ENCODE data around the gene ACBD4.
A peak's percentile ranks its signal among the peaks of the same experiment; 100 is the strongest.

The ACBD4 gene, protein sequence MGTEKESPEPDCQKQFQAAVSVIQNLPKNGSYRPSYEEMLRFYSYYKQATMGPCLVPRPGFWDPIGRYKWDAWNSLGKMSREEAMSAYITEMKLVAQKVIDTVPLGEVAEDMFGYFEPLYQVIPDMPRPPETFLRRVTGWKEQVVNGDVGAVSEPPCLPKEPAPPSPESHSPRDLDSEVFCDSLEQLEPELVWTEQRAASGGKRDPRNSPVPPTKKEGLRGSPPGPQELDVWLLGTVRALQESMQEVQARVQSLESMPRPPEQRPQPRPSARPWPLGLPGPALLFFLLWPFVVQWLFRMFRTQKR

DNA sequence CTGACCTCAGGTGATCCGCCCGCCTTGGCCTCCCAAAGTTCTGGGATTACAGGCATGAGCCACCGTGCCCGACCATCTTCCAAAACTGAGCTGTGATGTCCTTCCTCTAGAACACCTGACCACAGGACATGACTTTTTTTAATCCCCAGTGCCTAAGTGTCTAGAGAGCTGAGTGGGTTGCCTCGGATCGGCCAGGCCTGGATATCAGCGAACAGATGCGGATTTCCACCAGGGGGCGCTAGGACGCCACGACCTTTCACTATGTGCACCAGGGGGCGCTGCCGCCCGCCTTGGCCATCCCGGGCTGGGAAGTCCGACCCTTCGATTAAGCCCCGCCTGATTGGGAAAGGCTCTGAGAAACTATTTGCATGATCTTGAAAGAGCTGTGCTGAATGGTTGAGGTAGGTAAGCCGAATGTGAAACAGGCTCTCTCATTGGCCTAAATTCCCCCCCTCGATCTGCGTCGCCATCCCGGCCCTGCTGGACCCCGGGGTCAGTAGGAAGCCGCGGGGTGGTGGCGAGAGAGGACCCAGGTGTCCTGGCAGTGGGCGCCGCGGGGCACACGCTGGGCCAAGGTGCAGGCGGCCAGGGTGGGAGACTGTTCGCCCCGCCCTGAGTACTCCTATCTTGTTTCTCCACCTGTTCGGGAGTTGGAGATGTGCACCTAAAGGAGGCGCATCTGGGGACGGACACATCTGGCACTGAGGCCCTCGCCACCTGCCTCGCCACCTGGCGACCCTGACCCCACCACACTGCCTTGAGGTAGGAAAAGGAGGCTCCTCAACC lies at the start of gene ACBD4:
ACBD4 (plus strand) TSS at position 496 of the 786 bp plus-strand sequence. CDS start 458 bp downstream, outside the sequence.
- TF ChIP-seq, protein P1, sequence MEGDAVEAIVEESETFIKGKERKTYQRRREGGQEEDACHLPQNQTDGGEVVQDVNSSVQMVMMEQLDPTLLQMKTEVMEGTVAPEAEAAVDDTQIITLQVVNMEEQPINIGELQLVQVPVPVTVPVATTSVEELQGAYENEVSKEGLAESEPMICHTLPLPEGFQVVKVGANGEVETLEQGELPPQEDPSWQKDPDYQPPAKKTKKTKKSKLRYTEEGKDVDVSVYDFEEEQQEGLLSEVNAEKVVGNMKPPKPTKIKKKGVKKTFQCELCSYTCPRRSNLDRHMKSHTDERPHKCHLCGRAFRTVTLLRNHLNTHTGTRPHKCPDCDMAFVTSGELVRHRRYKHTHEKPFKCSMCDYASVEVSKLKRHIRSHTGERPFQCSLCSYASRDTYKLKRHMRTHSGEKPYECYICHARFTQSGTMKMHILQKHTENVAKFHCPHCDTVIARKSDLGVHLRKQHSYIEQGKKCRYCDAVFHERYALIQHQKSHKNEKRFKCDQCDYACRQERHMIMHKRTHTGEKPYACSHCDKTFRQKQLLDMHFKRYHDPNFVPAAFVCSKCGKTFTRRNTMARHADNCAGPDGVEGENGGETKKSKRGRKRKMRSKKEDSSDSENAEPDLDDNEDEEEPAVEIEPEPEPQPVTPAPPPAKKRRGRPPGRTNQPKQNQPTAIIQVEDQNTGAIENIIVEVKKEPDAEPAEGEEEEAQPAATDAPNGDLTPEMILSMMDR (conservative IDR thresholded peaks at IDR 0.05; ENCODE audit: low read length) = peak; percentile 100
- no peak for TF ChIP-seq EZH2phosphoT487 (IDR thresholded peaks at IDR 0.05; ENCODE audit: borderline replicate concordance)
- Histone ChIP-seq H3K79me2 (ENCODE audit: insufficient read depth, low read length) (peaks cover 14% of the 10 kb centered on the region; the same call in 1 of the 2 replicates), H3K4me3 (ENCODE audit: low read length, poor library complexity, severe bottlenecking) (peak within 1 kb of the TSS; percentile 87), H3K9me2 (replicated peaks; ENCODE audit: low read depth, low read length) (no peaks in the 10 kb centered on the region), H3K36me3 (ENCODE audit: insufficient read depth, low read length) (no peaks in the 10 kb centered on the region), H2AFZ (ENCODE audit: low read length) (peak within 1 kb of the TSS; percentile 85), H4K20me1 (ENCODE audit: insufficient read depth, low read length, poor library complexity, severe bottlenecking) (no peaks in the 10 kb centered on the region), H3K9me3 (ENCODE audit: insufficient read depth, low read depth, low read length) (no peaks in the 10 kb centered on the region), H3K9ac (ENCODE audit: low read depth, low read length, poor library complexity, severe bottlenecking) (peak within 1 kb of the TSS; percentile 79), H3K4me2 (ENCODE audit: low read depth, low read length, poor library complexity, severe bottlenecking) (peak within 1 kb of the TSS; percentile 91), H3K4me1 (ENCODE audit: insufficient read depth, low read length, poor library complexity, severe bottlenecking) (peaks cover 16% of the 10 kb centered on the region), H3K27me3 (ENCODE audit: insufficient read depth, low read length, poor library complexity, severe bottlenecking) (no peaks in the 10 kb centered on the region), H3F3A (ENCODE audit: low read depth) (no peaks in the 10 kb centered on the region)

DNA sequence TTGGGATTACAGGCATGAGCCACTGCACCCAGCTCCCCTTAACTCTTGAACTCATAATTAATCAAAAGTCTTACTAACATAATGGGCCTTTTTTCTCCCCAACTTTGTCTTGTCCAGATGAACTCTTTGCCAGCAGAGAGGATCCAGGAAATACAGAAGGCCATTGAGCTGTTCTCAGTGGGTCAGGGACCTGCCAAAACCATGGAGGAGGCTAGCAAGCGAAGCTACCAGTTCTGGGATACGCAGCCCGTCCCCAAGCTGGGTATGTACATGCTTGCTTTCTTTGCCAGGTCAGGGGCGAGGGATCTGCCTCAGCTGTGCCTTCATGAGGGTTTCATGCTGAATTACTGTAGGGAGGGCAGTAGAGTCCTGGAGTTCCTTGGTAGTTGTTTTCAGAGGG lies 49.1 kb upstream of the ACBD4 start:
- Histone ChIP-seq H3K4me2 (ENCODE audit: low read depth, low read length, poor library complexity, severe bottlenecking) (no peak overlapping the region), H3K4me1 (ENCODE audit: insufficient read depth, low read length, poor library complexity, severe bottlenecking) (no peaks in the 10 kb centered on the region), H2AFZ (ENCODE audit: low read length) (no peak overlapping the region), H3F3A (ENCODE audit: low read depth) (no peaks in the 10 kb centered on the region), H3K27me3 (ENCODE audit: insufficient read depth, low read length, poor library complexity, severe bottlenecking) (no peaks in the 10 kb centered on the region), H3K9me3 (ENCODE audit: insufficient read depth, low read depth, low read length) (no peaks in the 10 kb centered on the region), H3K79me2 (ENCODE audit: insufficient read depth, low read length) (no peaks in the 10 kb centered on the region), H3K9ac (ENCODE audit: low read depth, low read length, poor library complexity, severe bottlenecking) (no peak overlapping the region), H3K36me3 (ENCODE audit: insufficient read depth, low read length) (peaks cover 82% of the 10 kb centered on the region; the same call in 1 of the 2 replicates), H3K9me2 (replicated peaks; ENCODE audit: low read depth, low read length) (no peaks in the 10 kb centered on the region), H3K4me3 (ENCODE audit: low read length, poor library complexity, severe bottlenecking) (no peak overlapping the region), H4K20me1 (ENCODE audit: insufficient read depth, low read length, poor library complexity, severe bottlenecking) (peaks cover 2% of the 10 kb centered on the region)
- TF ChIP-seq, protein P1 (conservative IDR thresholded peaks at IDR 0.05; ENCODE audit: low read length) = no peak
- TF ChIP-seq EZH2phosphoT487 (IDR thresholded peaks at IDR 0.05; ENCODE audit: borderline replicate concordance) = no peak

DNA sequence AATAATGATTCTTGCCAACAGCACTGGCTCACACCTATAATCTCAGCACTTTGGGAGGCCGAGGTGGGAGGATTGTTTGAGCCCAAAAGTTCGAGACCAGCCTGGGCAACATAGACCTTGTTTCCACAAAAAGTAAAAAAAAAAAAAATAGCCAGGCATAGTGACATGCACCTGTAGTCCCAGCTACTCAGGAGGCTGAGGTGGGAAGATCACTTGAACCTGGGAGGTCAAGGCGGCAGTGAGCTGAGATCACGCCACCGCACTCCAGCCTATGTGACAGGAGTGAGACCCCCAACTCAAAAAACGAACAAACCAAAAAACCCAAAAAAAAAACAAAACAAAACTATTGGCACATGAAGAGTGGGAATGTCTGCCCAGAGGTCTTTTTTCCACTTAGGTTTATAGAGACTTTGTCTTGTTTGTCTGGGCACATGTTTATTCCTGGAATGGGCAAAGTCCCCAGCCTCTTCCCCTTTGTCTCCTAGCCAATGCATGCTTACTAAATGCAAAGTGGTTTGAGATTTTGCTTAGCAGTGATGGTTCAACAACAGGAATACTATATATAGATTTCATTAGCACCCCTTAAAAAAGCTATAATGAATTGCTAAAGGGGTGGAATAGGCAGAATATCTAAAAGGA lies 48.5 kb upstream of the ACBD4 start:
- H3K9ac ChIP-seq (ENCODE audit: low read depth, low read length, poor library complexity, severe bottlenecking) = no peak overlapping the region
- no peak overlapping the region for H3K4me2 ChIP-seq (ENCODE audit: low read depth, low read length, poor library complexity, severe bottlenecking)
- H3K4me3 ChIP-seq (ENCODE audit: low read length, poor library complexity, severe bottlenecking) = no peak overlapping the region
- H3K36me3 ChIP-seq (ENCODE audit: insufficient read depth, low read length) = peaks cover 80% of the 10 kb centered on the region; the same call in 1 of the 2 replicates
- no peaks in the 10 kb centered on the region for H3K79me2 ChIP-seq (ENCODE audit: insufficient read depth, low read length)
- H3K9me3 ChIP-seq (ENCODE audit: insufficient read depth, low read depth, low read length) = no peaks in the 10 kb centered on the region
- H2AFZ ChIP-seq (ENCODE audit: low read length) = no peak overlapping the region
- TF ChIP-seq, protein P1 (conservative IDR thresholded peaks at IDR 0.05; ENCODE audit: low read length) = no peak
- TF ChIP-seq EZH2phosphoT487 (IDR thresholded peaks at IDR 0.05; ENCODE audit: borderline replicate concordance) = no peak
- no peaks in the 10 kb centered on the region for H3K9me2 ChIP-seq (replicated peaks; ENCODE audit: low read depth, low read length)
- no peaks in the 10 kb centered on the region for H3K27me3 ChIP-seq (ENCODE audit: insufficient read depth, low read length, poor library complexity, severe bottlenecking)
- H3F3A ChIP-seq (ENCODE audit: low read depth) = no peaks in the 10 kb centered on the region
- no peaks in the 10 kb centered on the region for H4K20me1 ChIP-seq (ENCODE audit: insufficient read depth, low read length, poor library complexity, severe bottlenecking)
- H3K4me1 ChIP-seq (ENCODE audit: insufficient read depth, low read length, poor library complexity, severe bottlenecking) = no peaks in the 10 kb centered on the region

Data from Loucy (cell line).